Endothelial cell of umbilical vein (primary cell): Measurements from ENCODE around the gene CLCA1. TPM values are rescaled to one million over a fixed set of nuclear protein-coding genes. Genes with fewer than 3 reads are reported as not detected.

Experiments
- BruUV-seq: library from RNA; stranded (reverse); fragments of 400-500 nt; replicated peaks from 2 replicates; lab custom pipeline; 2021; lab: Mats Ljungman, UMichigan
- CTCF ChIA-PET: fragments of 300-600, 350-600 bp; sonication (Branson Sonifier 250); formaldehyde crosslinking; loops from one replicate; lab custom pipeline; 2021; ENCODE audit warnings: antibody characterized with exemption, inconsistent platforms; lab: Charles Lee
- POLR2A ChIA-PET: fragments of 300-600, 350-600 bp; sonication (Branson Sonifier 250); formaldehyde crosslinking; loops from one replicate; lab custom pipeline; 2021; ENCODE audit warnings: antibody characterized with exemption, inconsistent platforms; lab: Charles Lee
- DNase-seq: peaks from one replicate; pipeline ENCODE4 v3.0.0-alpha.2; 2011; ENCODE audit warnings: low read depth, low spot score
- FAIRE-seq: peaks from 2 replicates; lab custom pipeline; 2011; peaks lifted over from hg19 to GRCh38; lab: Jason Lieb, UNC
- H2AFZ ChIP-seq: 2 replicates; pipeline ENCODE4 v1.6.0; 2012; ENCODE audit warnings: low read depth, low read length, control low read depth, inconsistent platforms
- H3K27ac ChIP-seq: 2 replicates; pipeline ENCODE4 v1.5.1; 2011; ENCODE audit warnings: low read depth, mild to moderate bottlenecking, control low read depth, low read length, moderate library complexity; ENCODE audit not compliant: insufficient read depth
- H3K27me3 ChIP-seq, 2 experiments: 2 replicates each; pipeline versions ENCODE4 v1.6.0 to v1.6.1; 2011; ENCODE audit warnings: low read length in 2 of 2, mixed read lengths in 1 of 2; ENCODE audit not compliant: control insufficient read depth in 2 of 2, insufficient read depth in 2 of 2
- H3K36me3 ChIP-seq, 2 experiments: 2 replicates in 1 of 2; 3 replicates in 1 of 2; pipeline ENCODE4 v1.5.1; 2011; ENCODE audit warnings: low read length in 2 of 2, mild to moderate bottlenecking in 1 of 2, moderate library complexity in 1 of 2; ENCODE audit not compliant: control insufficient read depth in 2 of 2, insufficient read depth in 2 of 2; ENCODE audit errors: extremely low read depth in 1 of 2
- H3K4me1 ChIP-seq: 3 replicates; pipeline ENCODE4 v1.5.1; 2011; ENCODE audit warnings: mild to moderate bottlenecking, low read length; ENCODE audit not compliant: control insufficient read depth, insufficient read depth; ENCODE audit errors: extremely low read depth
- H3K4me2 ChIP-seq: 2 replicates; pipeline ENCODE4 v1.6.1; 2011; ENCODE audit warnings: low read length, control low read depth, mixed read lengths; ENCODE audit not compliant: insufficient read depth
- H3K4me3 ChIP-seq, 3 experiments: fragments of 200-600 bp in 1 of 3; sonication (generic), shearing (Covaris generic) in 1 of 3; replicated peaks in 1 of 3; 2 replicates each; pipeline ENCODE4 v1.5.1; 2011 to 2016; ENCODE audit warnings: control low read depth in 3 of 3, low read length in 3 of 3, mild to moderate bottlenecking in 2 of 3, inconsistent platforms in 1 of 3, low read depth in 1 of 3, moderate library complexity in 1 of 3; ENCODE audit not compliant: insufficient read depth in 1 of 3
- H3K79me2 ChIP-seq: 2 replicates; pipeline ENCODE4 v1.6.0; 2012; ENCODE audit warnings: low read length, inconsistent platforms; ENCODE audit not compliant: control insufficient read depth, insufficient read depth
- H3K9ac ChIP-seq: replicated peaks from 2 replicates; pipeline ENCODE3; 2011; ENCODE audit warnings: low read length, control low read depth; ENCODE audit not compliant: insufficient read depth; ENCODE audit errors: extremely low read depth
- H3K9me1 ChIP-seq: replicated peaks from 3 replicates; pipeline ENCODE4 v1.6.0; 2011; ENCODE audit warnings: mild to moderate bottlenecking, low read length; ENCODE audit not compliant: control insufficient read depth, insufficient read depth; ENCODE audit errors: extremely low read depth
- H3K9me3 ChIP-seq: replicated peaks from 2 replicates; pipeline ENCODE4 v1.5.1; 2012; ENCODE audit warnings: low read length, inconsistent platforms; ENCODE audit not compliant: control insufficient read depth, insufficient read depth
- H4K20me1 ChIP-seq: replicated peaks from 2 replicates; pipeline ENCODE3; 2011; ENCODE audit warnings: mild to moderate bottlenecking, low read length; ENCODE audit not compliant: control insufficient read depth, insufficient read depth; ENCODE audit errors: extremely low read depth
- CTCF ChIP-seq, 2 donors: IDR thresholded peaks; 1 replicate in 1 of 2; 2 replicates in 1 of 2; pipeline ENCODE4 v1.5.1; 2011; ENCODE audit warnings: low read length in 2 of 2, mild to moderate bottlenecking in 2 of 2, moderate library complexity in 2 of 2, control low read depth in 1 of 2, inconsistent platforms in 1 of 2, low read depth in 1 of 2; ENCODE audit not compliant: insufficient read depth in 1 of 2; ENCODE audit errors: extremely low read depth in 1 of 2
- EZH2 ChIP-seq: IDR thresholded peaks from 2 replicates; pipeline ENCODE4 v1.6.1; 2012; ENCODE audit warnings: borderline replicate concordance, low read depth, mild to moderate bottlenecking, moderate library complexity, low read length, inconsistent platforms; ENCODE audit not compliant: severe bottlenecking
- FOS ChIP-seq: IDR thresholded peaks from 2 replicates; pipeline ENCODE4 v1.6.1; 2011; ENCODE audit warnings: mild to moderate bottlenecking, low read length, moderate library complexity, borderline replicate concordance; ENCODE audit not compliant: insufficient read depth
- GATA2 ChIP-seq: IDR thresholded peaks from 2 replicates; pipeline ENCODE4 v1.7.0; 2011; ENCODE audit warnings: low read depth, mild to moderate bottlenecking, moderate library complexity, mixed read lengths, low read length; ENCODE audit not compliant: insufficient read length, insufficient read depth
- JUN ChIP-seq: IDR thresholded peaks from 2 replicates; pipeline ENCODE4 v1.6.1; 2011; ENCODE audit warnings: borderline replicate concordance, low read depth; ENCODE audit not compliant: insufficient read length, insufficient read depth
- MYC ChIP-seq: IDR thresholded peaks from one replicate; pipeline ENCODE4 v1.6.1; 2011; ENCODE audit warnings: mild to moderate bottlenecking, low read depth, low read length
- POLR2A ChIP-seq: IDR thresholded peaks from 2 replicates; pipeline ENCODE4 v1.6.1; 2012; ENCODE audit warnings: low read depth, mild to moderate bottlenecking, control low read depth, low read length
- POLR2AphosphoS5 ChIP-seq: IDR thresholded peaks from 2 replicates; pipeline ENCODE4 v1.6.1; 2012; ENCODE audit warnings: low read depth, mild to moderate bottlenecking, control low read depth, low read length, moderate library complexity; ENCODE audit not compliant: insufficient read depth
- dilution Hi-C: fragments of 300-500 bp; cut with MboI; formaldehyde crosslinking; loops from one replicate; pipeline ENCODE4 v1.15.0; 2019; ENCODE audit warnings: low sequenced_read_pairs; ENCODE audit not compliant: extremely low pct_ligation_motif_present
- intact Hi-C: fragments of 100-400 bp; cut with micrococcal nuclease; formaldehyde crosslinking; loops from one replicate; pipeline ENCODE4 v1.10.0; 2022
- polyA plus RNA-seq, 4 experiments: library from polyadenylated mRNA; depleted of rRNA in 3 of 4; stranded (reverse) in 3 of 4; unstranded in 1 of 4; fragments of >200 nt; gene quantifications; 2 replicates each; pipeline versions ENCODE4 v1.2.1 to v1.2.3, GENCODE V29; 2011 to 2012; ENCODE audit warnings: missing spikeins in 1 of 4
- total RNA-seq: library from RNA; stranded (reverse); gene quantifications from 2 replicates; pipeline ENCODE4 v1.2.3, GENCODE V29; 2021
- TF ChIP-seq, protein P1 (sequence below): IDR thresholded peaks from 2 replicates; pipeline ENCODE4 v1.6.1; 2011; ENCODE audit not compliant: insufficient read depth, insufficient read length

Gene CLCA1
- total and polyA plus RNA-seq, 2 donors (not counting 3 experiments of a cell fraction or from before 2014, with no cell fraction given): not detected

- POLR2A ChIA-PET: no interaction called here
- Histone ChIP-seq H3K9me1 (no peaks in the 10 kb centered on the region), H3K36me3 (no peaks in the 10 kb centered on the region), H2AFZ (no peak overlapping the region), H3K9ac (no peak overlapping the region), H3K4me1 (peaks cover 2% of the 10 kb centered on the region), H3K9me3 (no peaks in the 10 kb centered on the region), H3K4me2 (no peak overlapping the region), H3K27me3 (peaks cover 2 to 5% of the 10 kb centered on the region in 2 experiments), H3K4me3 (no peak overlapping the region), H3K27ac (no peak overlapping the region), H3K79me2 (no peaks in the 10 kb centered on the region), H4K20me1 (no peaks in the 10 kb centered on the region)
- FAIRE-seq (no peak), DNase-seq (no peak)
- CTCF ChIA-PET: interaction anchor here (1.0 to 1.1 kb wide), 2 partner anchors 9 to 33 kb away, joined by 3 to 5 read pairs; no protein-coding TSS in a partner anchor
- BruUV-seq: no TSS peak
- intact Hi-C loops (loop anchor here (5.0 kb wide), 1 partner anchor 34 kb away; no protein-coding TSS in a partner anchor), dilution Hi-C loops (no loop called here)
- TF ChIP-seq, protein P1, sequence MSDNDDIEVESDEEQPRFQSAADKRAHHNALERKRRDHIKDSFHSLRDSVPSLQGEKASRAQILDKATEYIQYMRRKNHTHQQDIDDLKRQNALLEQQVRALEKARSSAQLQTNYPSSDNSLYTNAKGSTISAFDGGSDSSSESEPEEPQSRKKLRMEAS: no peak
- no peak for TF ChIP-seq MYC
- TF ChIP-seq POLR2A: no peak
- no peak for TF ChIP-seq CTCF (IDR thresholded peaks at IDR 0.05; ENCODE audit: extremely low read depth in 1 of 2, insufficient read depth in 1 of 2, low read depth in 1 of 2, low read length in 2 of 2)
- TF ChIP-seq FOS: no peak
- no peak for TF ChIP-seq EZH2
- no peak for TF ChIP-seq POLR2AphosphoS5
- TF ChIP-seq JUN: no peak
- TF ChIP-seq GATA2: no peak
These were observed 2.5 kb upstream of the CLCA1 start for GRCh38 chr1:86466109-86466844.
